SK-N-SH (cell line): ENCODE measurements around the gene TUBD1. TPM values are rescaled to one million over a fixed set of nuclear protein-coding genes. Genes with fewer than 3 reads are reported as not detected.

ENCODE experiments used
- polyA plus RNA-seq, 3 experiments: library from polyadenylated mRNA; depleted of rRNA; stranded (reverse); fragments of >200 nt; gene quantifications; 2 replicates each; pipeline ENCODE4 v1.2.3, GENCODE V29; 2012
- small RNA-seq, 7 experiments: library from RNA; depleted of rRNA; stranded (forward); fragments of <200 nt; gene quantifications; one replicate each; pipeline ENCODE3, GENCODE V24; 2012

TUBD1 gene
- polyA plus RNA-seq, 1 of the 3 experiments (the other 2 are of a cell fraction), result 3.2 TPM

Small RNAs within 50 kb of the gene (small RNA-seq; reads per million reads assigned to genes)
- 0 reads per million in 7 experiments for gene RNU6-450P
- 0 to 0.20 (median 0) reads per million in 7 experiments for gene RPS29P21

Other genes starting within 250 kb of the TUBD1 start
- gene PTRH2, start 185.5 kb downstream of the TUBD1 start, polyA plus RNA-seq (2012; rRNA removed), result 101 and 140 TPM in 2 replicates
- 169 and 338 TPM in 2 replicates for gene VMP1, start 185.3 kb downstream of the TUBD1 start, polyA plus RNA-seq (2012; rRNA removed)
- 10.0 and 13.4 TPM in 2 replicates for gene RPS6KB1, start 178 bp upstream of the TUBD1 start, polyA plus RNA-seq (2012; rRNA removed)
- 11.8 and 13.2 TPM in 2 replicates for gene RNFT1, start 71.8 kb upstream of the TUBD1 start, polyA plus RNA-seq (2012; rRNA removed)
- 26.8 and 35.0 TPM in 2 replicates for gene HEATR6, start 186.0 kb upstream of the TUBD1 start, polyA plus RNA-seq (2012; rRNA removed)